ENCODE measurements around the gene SLC25A13.

SLC25A13 gene

DNA sequence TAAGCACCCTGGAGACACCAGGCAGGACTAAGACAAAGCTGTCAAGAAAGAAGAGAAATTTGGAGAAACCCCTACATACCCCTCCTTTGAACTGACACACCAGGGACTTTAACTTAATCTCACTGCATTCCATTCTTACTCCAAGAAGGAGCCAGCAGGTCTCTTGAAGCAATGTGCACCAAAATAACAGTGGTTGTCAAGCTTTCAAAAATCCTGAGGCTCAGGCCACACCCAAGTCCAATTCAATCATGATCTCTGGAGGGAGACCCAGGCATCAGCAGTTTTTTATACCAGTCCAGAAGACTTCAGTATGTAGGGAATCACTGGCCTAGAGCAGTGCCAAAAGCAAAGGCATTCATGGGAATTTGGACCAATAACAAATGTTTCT is 6.8 kb downstream of the SLC25A13 start:
- no peak overlapping the region for H3K4me2 ChIP-seq (ENCODE audit: insufficient read depth, low read length, poor library complexity, severe bottlenecking)
- H3K9me3 ChIP-seq (replicated peaks in 1 of 2; ENCODE audit: control insufficient read depth in 2 of 2, insufficient read depth in 1 of 2, low read depth in 1 of 2, low read length in 2 of 2) = no peaks in the 10 kb centered on the region
- no peak overlapping the region for H4K8ac ChIP-seq (ENCODE audit: low read depth, low read length)
- no peak overlapping the region for H2AFZ ChIP-seq (ENCODE audit: low read length)
- H3K27me3 ChIP-seq (ENCODE audit: control insufficient read depth in 3 of 3, insufficient read depth in 3 of 3, low read depth in 1 of 3, low read length in 3 of 3) = no peaks in the 10 kb centered on the region
- H4K91ac ChIP-seq (ENCODE audit: low read depth, low read length, poor library complexity) = no peak overlapping the region
- no peak overlapping the region for H3K23ac ChIP-seq (ENCODE audit: low read depth, low read length, poor library complexity)
- H3K9ac ChIP-seq (ENCODE audit: low read depth, low read length, poor library complexity) = no peak overlapping the region
- peaks cover 4% of the 10 kb centered on the region for H3K79me1 ChIP-seq (ENCODE audit: low read depth, low read length)
- H2AK5ac ChIP-seq (ENCODE audit: low read depth, low read length) = no peak overlapping the region
- H3K27ac ChIP-seq (replicated peaks; ENCODE audit: low read length) = no peak overlapping the region
- no peak overlapping the region for H2BK5ac ChIP-seq (ENCODE audit: low read length)
- peaks cover 2 to 7% of the 10 kb centered on the region in 2 donors for H3K4me1 ChIP-seq (ENCODE audit: control insufficient read depth in 2 of 2, insufficient read depth in 1 of 2, low read depth in 1 of 2, low read length in 2 of 2)
- H2BK15ac ChIP-seq (ENCODE audit: low read length) = no peak overlapping the region
- H3K4me3 ChIP-seq (ENCODE audit: low read length in 2 of 2) = no peak overlapping the region
- H2BK12ac ChIP-seq (ENCODE audit: low read length) = no peak overlapping the region
- H3K4ac ChIP-seq (ENCODE audit: low read length) = no peak overlapping the region
- DNase-seq (ENCODE audit: low spot score) = no peak
- H3K14ac ChIP-seq (ENCODE audit: low read length) = no peak overlapping the region
- H3K18ac ChIP-seq (ENCODE audit: low read length) = no peak overlapping the region
- H2BK120ac ChIP-seq (ENCODE audit: low read depth, low read length) = no peak overlapping the region
- H3K36me3 ChIP-seq (replicated peaks in 1 of 2; ENCODE audit: control insufficient read depth in 2 of 2, insufficient read depth in 2 of 2, low read length in 2 of 2) = peaks cover 0 to 21% of the 10 kb centered on the region in 2 donors

DNA sequence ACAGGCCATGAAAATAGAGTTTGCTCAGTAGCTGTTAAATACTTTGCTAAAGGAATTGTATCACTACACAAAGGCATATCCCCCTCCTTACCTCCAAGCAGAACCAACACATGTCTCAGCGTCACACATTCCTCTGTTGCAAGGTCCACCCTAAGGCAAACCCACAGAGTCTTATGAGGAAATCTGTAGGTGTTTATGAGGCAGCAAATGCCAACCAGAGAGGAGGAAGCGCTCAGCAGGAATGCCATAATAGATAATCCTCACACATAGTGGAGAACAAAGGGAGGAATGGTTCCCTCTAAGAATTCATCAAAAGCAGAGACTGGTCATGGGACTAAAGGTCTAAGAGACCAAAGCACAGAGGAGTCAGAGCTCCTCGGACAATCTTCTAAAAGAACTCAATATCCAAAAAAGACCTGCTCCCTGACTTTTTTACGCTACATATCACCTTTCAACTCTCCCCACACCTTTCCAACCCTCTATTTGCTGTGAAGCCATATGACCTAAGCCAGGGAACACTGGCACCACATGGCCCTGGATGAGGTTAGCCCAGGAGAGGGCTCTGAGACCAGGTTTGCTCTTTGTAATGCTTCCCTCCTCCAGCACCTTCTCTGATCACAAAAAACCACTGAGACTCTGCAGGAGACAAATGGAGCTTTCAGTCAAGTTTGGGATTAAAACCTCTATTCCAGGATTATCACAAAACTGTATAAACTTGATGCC is 7.3 kb downstream of the SLC25A13 start:
- Histone ChIP-seq H4K8ac (ENCODE audit: low read depth, low read length) (no peak overlapping the region), H3K18ac (ENCODE audit: low read length) (no peak overlapping the region), H3K23ac (ENCODE audit: low read depth, low read length, poor library complexity) (no peak overlapping the region), H2AK5ac (ENCODE audit: low read depth, low read length) (no peak overlapping the region), H2AFZ (ENCODE audit: low read length) (no peak overlapping the region), H2BK15ac (ENCODE audit: low read length) (no peak overlapping the region), H2BK5ac (ENCODE audit: low read length) (no peak overlapping the region), H3K4ac (ENCODE audit: low read length) (no peak overlapping the region), H3K79me1 (ENCODE audit: low read depth, low read length) (peaks cover 4% of the 10 kb centered on the region), H3K4me1 (ENCODE audit: control insufficient read depth in 2 of 2, insufficient read depth in 1 of 2, low read depth in 1 of 2, low read length in 2 of 2) (peaks cover 2 to 7% of the 10 kb centered on the region in 2 donors), H3K4me2 (ENCODE audit: insufficient read depth, low read length, poor library complexity, severe bottlenecking) (no peak overlapping the region), H4K91ac (ENCODE audit: low read depth, low read length, poor library complexity) (no peak overlapping the region), H3K27ac (replicated peaks; ENCODE audit: low read length) (no peak overlapping the region), H3K36me3 (replicated peaks in 1 of 2; ENCODE audit: control insufficient read depth in 2 of 2, insufficient read depth in 2 of 2, low read length in 2 of 2) (peaks cover 0 to 23% of the 10 kb centered on the region in 2 donors), H3K9me3 (replicated peaks in 1 of 2; ENCODE audit: control insufficient read depth in 2 of 2, insufficient read depth in 1 of 2, low read depth in 1 of 2, low read length in 2 of 2) (no peaks in the 10 kb centered on the region), H3K4me3 (ENCODE audit: low read length in 2 of 2) (no peak overlapping the region), H2BK120ac (ENCODE audit: low read depth, low read length) (no peak overlapping the region), H3K9ac (ENCODE audit: low read depth, low read length, poor library complexity) (no peak overlapping the region), H3K14ac (ENCODE audit: low read length) (no peak overlapping the region), H3K27me3 (ENCODE audit: control insufficient read depth in 3 of 3, insufficient read depth in 3 of 3, low read depth in 1 of 3, low read length in 3 of 3) (no peaks in the 10 kb centered on the region), H2BK12ac (ENCODE audit: low read length) (no peak overlapping the region)
- 100% methylated on average over 1 of the region's 4 CpGs; no CpG with 5 or more reads in 1 of the 2 donors for WGBS, 2 donors (ENCODE audit: extremely low coverage in 2 of 2, insufficient read length in 2 of 2, insufficient replicate concordance in 1 of 2)
- no peak for DNase-seq (ENCODE audit: low spot score)

DNA sequence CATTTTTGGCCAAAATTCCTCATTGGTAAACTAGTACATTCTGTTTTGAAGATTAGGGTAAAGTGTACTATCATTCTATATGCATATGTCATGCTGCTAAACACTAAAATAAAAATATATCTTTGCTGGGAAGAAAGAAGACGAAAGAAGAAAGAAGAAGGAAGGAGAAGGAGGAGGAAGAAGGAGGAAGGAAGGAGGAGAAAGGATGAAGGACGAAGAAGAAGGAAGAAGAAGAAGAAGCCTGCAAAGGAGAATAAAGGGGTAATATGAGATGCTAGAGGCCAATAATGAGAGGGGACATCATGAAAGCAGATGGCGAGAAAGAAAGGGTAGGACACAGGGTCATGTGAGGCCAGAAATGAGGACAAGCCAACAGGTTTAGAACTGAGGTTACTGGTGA is 8.0 kb downstream of the SLC25A13 start:
- Histone ChIP-seq H3K18ac (ENCODE audit: low read length) (no peak overlapping the region), H2AFZ (ENCODE audit: low read length) (no peak overlapping the region), H2AK5ac (ENCODE audit: low read depth, low read length) (no peak overlapping the region), H2BK12ac (ENCODE audit: low read length) (no peak overlapping the region), H4K8ac (ENCODE audit: low read depth, low read length) (no peak overlapping the region), H2BK15ac (ENCODE audit: low read length) (no peak overlapping the region), H3K23ac (ENCODE audit: low read depth, low read length, poor library complexity) (no peak overlapping the region), H3K4me2 (ENCODE audit: insufficient read depth, low read length, poor library complexity, severe bottlenecking) (no peak overlapping the region), H3K27ac (replicated peaks; ENCODE audit: low read length) (no peak overlapping the region), H2BK5ac (ENCODE audit: low read length) (no peak overlapping the region), H3K14ac (ENCODE audit: low read length) (no peak overlapping the region), H2BK120ac (ENCODE audit: low read depth, low read length) (no peak overlapping the region), H3K36me3 (replicated peaks in 1 of 2; ENCODE audit: control insufficient read depth in 2 of 2, insufficient read depth in 2 of 2, low read length in 2 of 2) (peaks cover 0 to 29% of the 10 kb centered on the region in 2 donors), H3K27me3 (ENCODE audit: control insufficient read depth in 3 of 3, insufficient read depth in 3 of 3, low read depth in 1 of 3, low read length in 3 of 3) (no peaks in the 10 kb centered on the region), H3K9me3 (replicated peaks in 1 of 2; ENCODE audit: control insufficient read depth in 2 of 2, insufficient read depth in 1 of 2, low read depth in 1 of 2, low read length in 2 of 2) (no peaks in the 10 kb centered on the region), H3K4me1 (ENCODE audit: control insufficient read depth in 2 of 2, insufficient read depth in 1 of 2, low read depth in 1 of 2, low read length in 2 of 2) (peaks cover 2 to 7% of the 10 kb centered on the region in 2 donors), H3K4ac (ENCODE audit: low read length) (no peak overlapping the region), H4K91ac (ENCODE audit: low read depth, low read length, poor library complexity) (no peak overlapping the region), H3K9ac (ENCODE audit: low read depth, low read length, poor library complexity) (no peak overlapping the region), H3K79me1 (ENCODE audit: low read depth, low read length) (peaks cover 4% of the 10 kb centered on the region), H3K4me3 (ENCODE audit: low read length in 2 of 2) (no peak overlapping the region)
- DNase-seq (ENCODE audit: low spot score) = no peak
- no CpG with 5 or more reads among the region's 3 CpGs for WGBS, 2 donors (ENCODE audit: extremely low coverage in 2 of 2, insufficient read length in 2 of 2, insufficient replicate concordance in 1 of 2)

DNA sequence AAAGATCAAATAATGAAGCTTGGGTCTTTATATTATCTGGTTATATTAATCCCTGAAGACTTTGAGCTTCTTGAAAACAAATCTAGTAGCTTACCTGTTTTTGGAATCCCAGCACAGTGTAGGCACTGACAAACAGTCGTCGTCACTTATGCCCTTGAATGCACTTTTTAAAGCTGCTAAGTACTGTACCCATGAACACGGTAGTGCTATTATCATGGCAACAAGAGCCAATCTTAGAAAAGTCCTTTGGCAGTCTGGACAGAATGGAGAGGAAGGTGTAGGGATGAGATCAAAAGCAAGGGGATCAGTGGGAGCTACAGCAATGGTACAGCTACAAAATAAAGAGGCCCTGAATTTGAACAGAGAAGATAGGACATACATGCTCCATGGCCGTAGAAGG is 9.4 kb downstream of the SLC25A13 start:
- WGBS, 2 donors (ENCODE audit: extremely low coverage in 2 of 2, insufficient read length in 2 of 2, insufficient replicate concordance in 1 of 2) = no CpG with 5 or more reads among the region's 4 CpGs
- Histone ChIP-seq H3K4ac (ENCODE audit: low read length) (no peak overlapping the region), H2BK120ac (ENCODE audit: low read depth, low read length) (no peak overlapping the region), H3K27me3 (ENCODE audit: control insufficient read depth in 3 of 3, insufficient read depth in 3 of 3, low read depth in 1 of 3, low read length in 3 of 3) (no peaks in the 10 kb centered on the region), H3K27ac (replicated peaks; ENCODE audit: low read length) (no peak overlapping the region), H3K79me1 (ENCODE audit: low read depth, low read length) (peaks cover 4% of the 10 kb centered on the region), H3K36me3 (replicated peaks in 1 of 2; ENCODE audit: control insufficient read depth in 2 of 2, insufficient read depth in 2 of 2, low read length in 2 of 2) (peaks cover 0 to 27% of the 10 kb centered on the region in 2 donors), H3K4me3 (ENCODE audit: low read length in 2 of 2) (no peak overlapping the region), H3K18ac (ENCODE audit: low read length) (no peak overlapping the region), H4K8ac (ENCODE audit: low read depth, low read length) (no peak overlapping the region), H3K4me2 (ENCODE audit: insufficient read depth, low read length, poor library complexity, severe bottlenecking) (no peak overlapping the region), H2BK5ac (ENCODE audit: low read length) (no peak overlapping the region), H3K14ac (ENCODE audit: low read length) (no peak overlapping the region), H3K9me3 (replicated peaks in 1 of 2; ENCODE audit: control insufficient read depth in 2 of 2, insufficient read depth in 1 of 2, low read depth in 1 of 2, low read length in 2 of 2) (no peaks in the 10 kb centered on the region), H2AFZ (ENCODE audit: low read length) (no peak overlapping the region), H2BK12ac (ENCODE audit: low read length) (no peak overlapping the region), H3K23ac (ENCODE audit: low read depth, low read length, poor library complexity) (no peak overlapping the region), H3K9ac (ENCODE audit: low read depth, low read length, poor library complexity) (no peak overlapping the region), H4K91ac (ENCODE audit: low read depth, low read length, poor library complexity) (no peak overlapping the region), H2BK15ac (ENCODE audit: low read length) (no peak overlapping the region), H3K4me1 (ENCODE audit: control insufficient read depth in 2 of 2, insufficient read depth in 1 of 2, low read depth in 1 of 2, low read length in 2 of 2) (peaks cover 2 to 7% of the 10 kb centered on the region in 2 donors), H2AK5ac (ENCODE audit: low read depth, low read length) (no peak overlapping the region)
- no peak for DNase-seq (ENCODE audit: low spot score)
